Measurements from ENCODE around the gene ZNF219. TPM values are rescaled to one million over a fixed set of nuclear protein-coding genes. Genes with fewer than 3 reads are reported as not detected.

Gene ZNF219
- total and polyA plus RNA-seq, 2 of the 13 experiments (the other 11 are each of a cell fraction or from before 2014, with no cell fraction given) = 34.5 to 36.6 TPM

DNA sequence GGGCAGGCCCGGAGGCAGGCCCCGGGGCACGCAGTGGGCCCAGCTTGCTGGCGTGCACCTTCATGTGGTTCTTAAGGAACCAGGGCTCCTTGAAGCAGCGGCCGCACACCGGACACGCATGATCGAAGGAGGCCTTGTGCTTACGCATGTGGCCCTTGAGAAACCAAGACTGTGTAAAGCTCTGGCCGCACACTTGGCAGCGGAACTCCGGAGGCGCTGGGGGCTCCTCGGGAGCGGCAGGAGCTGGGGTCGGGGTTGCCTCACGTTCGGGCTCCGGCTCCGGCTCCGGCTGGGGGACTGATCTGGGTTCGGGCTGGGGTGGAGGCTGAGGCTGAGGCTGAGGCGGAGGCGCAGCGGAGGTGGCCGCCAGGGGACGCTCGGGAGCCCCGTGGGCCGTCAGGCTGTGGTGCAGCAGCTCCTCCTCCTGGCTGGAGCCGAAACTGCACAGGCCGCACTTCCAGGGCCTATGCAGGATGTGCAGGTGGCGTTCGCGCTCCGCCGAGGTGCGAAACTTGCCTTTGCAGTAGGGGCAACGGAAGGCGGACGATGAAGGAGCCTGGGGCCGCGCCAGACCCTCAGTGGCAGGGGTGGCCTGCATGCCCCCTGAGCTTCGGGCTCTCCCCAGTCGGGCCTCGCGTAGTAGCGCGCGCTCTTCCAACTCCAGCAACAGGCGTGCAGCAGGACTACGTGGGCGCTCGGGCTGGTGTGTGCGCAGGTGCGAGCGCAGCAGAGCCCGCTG lies 6.0 kb downstream of the ZNF219 start (continued):
- TF ChIP-seq, protein P1, sequence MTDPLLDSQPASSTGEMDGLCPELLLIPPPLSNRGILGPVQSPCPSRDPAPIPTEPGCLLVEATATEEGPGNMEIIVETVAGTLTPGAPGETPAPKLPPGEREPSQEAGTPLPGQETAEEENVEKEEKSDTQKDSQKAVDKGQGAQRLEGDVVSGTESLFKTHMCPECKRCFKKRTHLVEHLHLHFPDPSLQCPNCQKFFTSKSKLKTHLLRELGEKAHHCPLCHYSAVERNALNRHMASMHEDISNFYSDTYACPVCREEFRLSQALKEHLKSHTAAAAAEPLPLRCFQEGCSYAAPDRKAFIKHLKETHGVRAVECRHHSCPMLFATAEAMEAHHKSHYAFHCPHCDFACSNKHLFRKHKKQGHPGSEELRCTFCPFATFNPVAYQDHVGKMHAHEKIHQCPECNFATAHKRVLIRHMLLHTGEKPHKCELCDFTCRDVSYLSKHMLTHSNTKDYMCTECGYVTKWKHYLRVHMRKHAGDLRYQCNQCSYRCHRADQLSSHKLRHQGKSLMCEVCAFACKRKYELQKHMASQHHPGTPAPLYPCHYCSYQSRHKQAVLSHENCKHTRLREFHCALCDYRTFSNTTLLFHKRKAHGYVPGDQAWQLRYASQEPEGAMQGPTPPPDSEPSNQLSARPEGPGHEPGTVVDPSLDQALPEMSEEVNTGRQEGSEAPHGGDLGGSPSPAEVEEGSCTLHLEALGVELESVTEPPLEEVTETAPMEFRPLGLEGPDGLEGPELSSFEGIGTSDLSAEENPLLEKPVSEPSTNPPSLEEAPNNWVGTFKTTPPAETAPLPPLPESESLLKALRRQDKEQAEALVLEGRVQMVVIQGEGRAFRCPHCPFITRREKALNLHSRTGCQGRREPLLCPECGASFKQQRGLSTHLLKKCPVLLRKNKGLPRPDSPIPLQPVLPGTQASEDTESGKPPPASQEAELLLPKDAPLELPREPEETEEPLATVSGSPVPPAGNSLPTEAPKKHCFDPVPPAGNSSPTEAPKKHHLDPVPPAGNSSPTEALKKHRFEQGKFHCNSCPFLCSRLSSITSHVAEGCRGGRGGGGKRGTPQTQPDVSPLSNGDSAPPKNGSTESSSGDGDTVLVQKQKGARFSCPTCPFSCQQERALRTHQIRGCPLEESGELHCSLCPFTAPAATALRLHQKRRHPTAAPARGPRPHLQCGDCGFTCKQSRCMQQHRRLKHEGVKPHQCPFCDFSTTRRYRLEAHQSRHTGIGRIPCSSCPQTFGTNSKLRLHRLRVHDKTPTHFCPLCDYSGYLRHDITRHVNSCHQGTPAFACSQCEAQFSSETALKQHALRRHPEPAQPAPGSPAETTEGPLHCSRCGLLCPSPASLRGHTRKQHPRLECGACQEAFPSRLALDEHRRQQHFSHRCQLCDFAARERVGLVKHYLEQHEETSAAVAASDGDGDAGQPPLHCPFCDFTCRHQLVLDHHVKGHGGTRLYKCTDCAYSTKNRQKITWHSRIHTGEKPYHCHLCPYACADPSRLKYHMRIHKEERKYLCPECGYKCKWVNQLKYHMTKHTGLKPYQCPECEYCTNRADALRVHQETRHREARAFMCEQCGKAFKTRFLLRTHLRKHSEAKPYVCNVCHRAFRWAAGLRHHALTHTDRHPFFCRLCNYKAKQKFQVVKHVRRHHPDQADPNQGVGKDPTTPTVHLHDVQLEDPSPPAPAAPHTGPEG (CRISPR knock-in tag; IDR thresholded peaks at IDR 0.05) = no peak; the same call in 1 of the 2 replicates
- no peak for TF ChIP-seq U2AF2 (IDR thresholded peaks at IDR 0.05; ENCODE audit: low read depth, low read length)
- no peak for TF ChIP-seq REXO4 (CRISPR knock-in tag; IDR thresholded peaks at IDR 0.05; ENCODE audit: borderline replicate concordance)
- peak; percentile 92 for TF ChIP-seq SAFB2 (CRISPR knock-in tag; IDR thresholded peaks at IDR 0.05; ENCODE audit: borderline replicate concordance, low read depth)
- TF ChIP-seq, protein P2, sequence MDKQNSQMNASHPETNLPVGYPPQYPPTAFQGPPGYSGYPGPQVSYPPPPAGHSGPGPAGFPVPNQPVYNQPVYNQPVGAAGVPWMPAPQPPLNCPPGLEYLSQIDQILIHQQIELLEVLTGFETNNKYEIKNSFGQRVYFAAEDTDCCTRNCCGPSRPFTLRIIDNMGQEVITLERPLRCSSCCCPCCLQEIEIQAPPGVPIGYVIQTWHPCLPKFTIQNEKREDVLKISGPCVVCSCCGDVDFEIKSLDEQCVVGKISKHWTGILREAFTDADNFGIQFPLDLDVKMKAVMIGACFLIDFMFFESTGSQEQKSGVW (CRISPR knock-in tag; IDR thresholded peaks at IDR 0.05; ENCODE audit: borderline replicate concordance) = no peak
- TF ChIP-seq, protein P3, sequence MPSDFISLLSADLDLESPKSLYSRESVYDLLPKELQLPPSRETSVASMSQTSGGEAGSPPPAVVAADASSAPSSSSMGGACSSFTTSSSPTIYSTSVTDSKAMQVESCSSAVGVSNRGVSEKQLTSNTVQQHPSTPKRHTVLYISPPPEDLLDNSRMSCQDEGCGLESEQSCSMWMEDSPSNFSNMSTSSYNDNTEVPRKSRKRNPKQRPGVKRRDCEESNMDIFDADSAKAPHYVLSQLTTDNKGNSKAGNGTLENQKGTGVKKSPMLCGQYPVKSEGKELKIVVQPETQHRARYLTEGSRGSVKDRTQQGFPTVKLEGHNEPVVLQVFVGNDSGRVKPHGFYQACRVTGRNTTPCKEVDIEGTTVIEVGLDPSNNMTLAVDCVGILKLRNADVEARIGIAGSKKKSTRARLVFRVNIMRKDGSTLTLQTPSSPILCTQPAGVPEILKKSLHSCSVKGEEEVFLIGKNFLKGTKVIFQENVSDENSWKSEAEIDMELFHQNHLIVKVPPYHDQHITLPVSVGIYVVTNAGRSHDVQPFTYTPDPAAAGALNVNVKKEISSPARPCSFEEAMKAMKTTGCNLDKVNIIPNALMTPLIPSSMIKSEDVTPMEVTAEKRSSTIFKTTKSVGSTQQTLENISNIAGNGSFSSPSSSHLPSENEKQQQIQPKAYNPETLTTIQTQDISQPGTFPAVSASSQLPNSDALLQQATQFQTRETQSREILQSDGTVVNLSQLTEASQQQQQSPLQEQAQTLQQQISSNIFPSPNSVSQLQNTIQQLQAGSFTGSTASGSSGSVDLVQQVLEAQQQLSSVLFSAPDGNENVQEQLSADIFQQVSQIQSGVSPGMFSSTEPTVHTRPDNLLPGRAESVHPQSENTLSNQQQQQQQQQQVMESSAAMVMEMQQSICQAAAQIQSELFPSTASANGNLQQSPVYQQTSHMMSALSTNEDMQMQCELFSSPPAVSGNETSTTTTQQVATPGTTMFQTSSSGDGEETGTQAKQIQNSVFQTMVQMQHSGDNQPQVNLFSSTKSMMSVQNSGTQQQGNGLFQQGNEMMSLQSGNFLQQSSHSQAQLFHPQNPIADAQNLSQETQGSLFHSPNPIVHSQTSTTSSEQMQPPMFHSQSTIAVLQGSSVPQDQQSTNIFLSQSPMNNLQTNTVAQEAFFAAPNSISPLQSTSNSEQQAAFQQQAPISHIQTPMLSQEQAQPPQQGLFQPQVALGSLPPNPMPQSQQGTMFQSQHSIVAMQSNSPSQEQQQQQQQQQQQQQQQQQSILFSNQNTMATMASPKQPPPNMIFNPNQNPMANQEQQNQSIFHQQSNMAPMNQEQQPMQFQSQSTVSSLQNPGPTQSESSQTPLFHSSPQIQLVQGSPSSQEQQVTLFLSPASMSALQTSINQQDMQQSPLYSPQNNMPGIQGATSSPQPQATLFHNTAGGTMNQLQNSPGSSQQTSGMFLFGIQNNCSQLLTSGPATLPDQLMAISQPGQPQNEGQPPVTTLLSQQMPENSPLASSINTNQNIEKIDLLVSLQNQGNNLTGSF (CRISPR knock-in tag; IDR thresholded peaks at IDR 0.05) = no peak
- no peak for TF ChIP-seq PCBP2 (optimal IDR thresholded peaks at IDR 0.05; ENCODE audit: low read depth, low read length, poor library complexity, severe bottlenecking)
- peak; percentile 52; the same call in 1 of the 2 replicates for TF ChIP-seq RARA (CRISPR knock-in tag; IDR thresholded peaks at IDR 0.05)
- peak; percentile 13; the same call in 1 of the 2 replicates for TF ChIP-seq SIX4 (CRISPR knock-in tag; IDR thresholded peaks at IDR 0.05)
- TF ChIP-seq GATA4 (IDR thresholded peaks at IDR 0.05; ENCODE audit: borderline replicate concordance, low read depth) = 0 out of 2 replicates have a peak, but pooled peaks have one; percentile 8
- TF ChIP-seq ZNF660 (CRISPR knock-in tag; IDR thresholded peaks at IDR 0.05; ENCODE audit: borderline replicate concordance, low read depth) = no peak; the same call in 1 of the 2 replicates
- peak; percentile 82 for TF ChIP-seq PHF5A (CRISPR knock-in tag; IDR thresholded peaks at IDR 0.05; ENCODE audit: low read depth, unreplicated experiment)
- TF ChIP-seq POLR2G (IDR thresholded peaks at IDR 0.05; ENCODE audit: low read depth, low read length) = no peak; the same call in 1 of the 2 replicates
- TF ChIP-seq, protein P4, sequence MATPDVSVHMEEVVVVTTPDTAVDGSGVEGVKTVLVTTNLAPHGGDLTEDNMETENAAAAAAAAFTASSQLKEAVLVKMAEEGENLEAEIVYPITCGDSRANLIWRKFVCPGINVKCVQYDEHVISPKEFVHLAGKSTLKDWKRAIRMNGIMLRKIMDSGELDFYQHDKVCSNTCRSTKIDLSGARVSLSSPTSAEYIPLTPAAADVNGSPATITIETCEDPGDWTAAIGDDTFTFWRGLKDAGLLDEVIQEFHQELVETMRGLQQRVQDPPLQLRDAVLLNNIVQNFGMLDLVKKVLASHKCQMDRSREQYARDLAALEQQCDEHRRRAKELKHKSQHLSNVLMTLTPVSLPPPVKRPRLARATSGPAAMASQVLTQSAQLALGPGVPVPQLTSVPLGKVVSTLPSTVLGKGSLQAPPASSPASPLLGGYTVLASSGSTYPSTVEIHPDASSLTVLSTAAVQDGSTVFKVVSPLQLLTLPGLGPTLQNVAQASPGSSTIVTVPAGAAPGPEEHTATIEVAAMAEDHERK (CRISPR knock-in tag; IDR thresholded peaks at IDR 0.05; ENCODE audit: low read depth) = no peak

Data from HepG2 (cell line).